ENCODE results near the gene JARID2. TPM values are rescaled to one million over a fixed set of nuclear protein-coding genes. Genes with fewer than 3 reads are reported as not detected.

Gene JARID2
- total and polyA plus RNA-seq, 2 of the 4 experiments (the other 2 are of a cell fraction): 9.6 to 12.9 TPM

- H3K14ac ChIP-seq (replicated peaks; ENCODE audit: low read depth, low read length): no peak overlapping the region
- intact Hi-C loops (cut with micrococcal nuclease) (loop anchor here (10.0 kb wide), 1 partner anchor 1375 kb away; no protein-coding TSS in a partner anchor), in situ Hi-C loops (cut with MboI; ENCODE audit: low sequenced_read_pairs) (no loop called here), dilution Hi-C loops (cut with HindIII; ENCODE audit: low sequenced_read_pairs, unreplicated experiment) (no loop called here)
- H3K27ac ChIP-seq (ENCODE audit: insufficient read depth, low read length): no peak overlapping the region
- H3K9ac ChIP-seq (ENCODE audit: low read depth, low read length): no peak overlapping the region
- no peak overlapping the region for H2AK9ac ChIP-seq (replicated peaks; ENCODE audit: low read depth, low read length, poor library complexity)
- H4K5ac ChIP-seq (ENCODE audit: low read depth, low read length): no peak overlapping the region
- H3K4me1 ChIP-seq (ENCODE audit: control insufficient read depth, insufficient read depth, low read length): peaks cover 22% of the 10 kb centered on the region
- no peaks in the 10 kb centered on the region for H3K9me3 ChIP-seq (ENCODE audit: control insufficient read depth, insufficient read depth, low read length)
- no CpG with 5 or more reads among the region's 9 CpGs for WGBS, 2 experiments (ENCODE audit: extremely low coverage in 2 of 2, insufficient read length in 1 of 2)
- no peak overlapping the region for H3K56ac ChIP-seq (ENCODE audit: extremely low read depth, insufficient read depth, low read length)
- no peak overlapping the region for H3K4me3 ChIP-seq (ENCODE audit: insufficient read depth, low read depth, low read length)
- peaks cover 48% of the 10 kb centered on the region for H3K36me3 ChIP-seq (ENCODE audit: control insufficient read depth, insufficient read depth, low read length)
- peaks cover 81% of the 10 kb centered on the region for H4K20me1 ChIP-seq (ENCODE audit: insufficient read depth, low read length)
- BruUV-seq (replicated peaks): no TSS peak
- DNase-seq: no peak
- ChIA-PET CTCF (no interaction called here), POLR2A (ENCODE audit: unreplicated experiment) (no interaction called here)
- H3K79me1 ChIP-seq (ENCODE audit: low read depth in 1 of 2, low read length in 2 of 2): peaks cover 20 to 71% of the 10 kb centered on the region in 2 experiments; a peak in 3 of 4 replicates
- no peak overlapping the region for H2BK5ac ChIP-seq (ENCODE audit: low read depth, low read length, poor library complexity, severe bottlenecking)
- no peak overlapping the region for H2BK20ac ChIP-seq (ENCODE audit: low read depth, low read length)
- ATAC-seq (ENCODE audit: low read depth): no peak
- no peaks in the 10 kb centered on the region for H3K27me3 ChIP-seq (ENCODE audit: control insufficient read depth, insufficient read depth, low read length)
- TF ChIP-seq SMC3 (IDR thresholded peaks at IDR 0.05; ENCODE audit: low read depth, low read length) (no peak), CEBPB (IDR thresholded peaks at IDR 0.05; ENCODE audit: low read depth, low read length) (no peak), CHD1 (IDR thresholded peaks at IDR 0.05; ENCODE audit: low read depth, low read length) (no peak), USF2 (IDR thresholded peaks at IDR 0.05; ENCODE audit: low read depth, low read length) (no peak), RCOR1 (IDR thresholded peaks at IDR 0.05; ENCODE audit: insufficient replicate concordance, low read length) (no peak), ELK1 (IDR thresholded peaks at IDR 0.05; ENCODE audit: borderline replicate concordance, low read depth, low read length) (no peak)
- H3K9me1 ChIP-seq (ENCODE audit: insufficient read depth, low read length): peaks cover 22% of the 10 kb centered on the region
- no peak overlapping the region for H3K4ac ChIP-seq (ENCODE audit: low read depth, low read length)
- no peak overlapping the region for H3K4me2 ChIP-seq (ENCODE audit: low read depth, low read length)
- H3K18ac ChIP-seq (ENCODE audit: low read depth, low read length): no peak overlapping the region
- no peak overlapping the region for H2AFZ ChIP-seq (replicated peaks; ENCODE audit: low read length, poor library complexity)
- no peak overlapping the region for H4K8ac ChIP-seq (ENCODE audit: low read depth in 2 of 2, low read length in 2 of 2)
- H2BK120ac ChIP-seq (ENCODE audit: low read depth, low read length): no peak overlapping the region
- H2AK5ac ChIP-seq (ENCODE audit: low read depth, low read length): no peak overlapping the region
- H2BK15ac ChIP-seq (ENCODE audit: low read depth, low read length): no peak overlapping the region
- H3K23ac ChIP-seq (ENCODE audit: low read depth, low read length): no peak overlapping the region
- no peak overlapping the region for H4K91ac ChIP-seq (ENCODE audit: insufficient read depth, low read depth, low read length)
These were observed 253.7 kb downstream of the JARID2 start for GRCh38 chr6:15499591-15499990.
